Measurements from ENCODE around the gene CTBP1.
"Not testable (repeated sequence)": the region's sequence is repeated elsewhere in the genome, so short reads cannot be mapped to it uniquely, and the experiment has no call there.

CTBP1 gene

DNA sequence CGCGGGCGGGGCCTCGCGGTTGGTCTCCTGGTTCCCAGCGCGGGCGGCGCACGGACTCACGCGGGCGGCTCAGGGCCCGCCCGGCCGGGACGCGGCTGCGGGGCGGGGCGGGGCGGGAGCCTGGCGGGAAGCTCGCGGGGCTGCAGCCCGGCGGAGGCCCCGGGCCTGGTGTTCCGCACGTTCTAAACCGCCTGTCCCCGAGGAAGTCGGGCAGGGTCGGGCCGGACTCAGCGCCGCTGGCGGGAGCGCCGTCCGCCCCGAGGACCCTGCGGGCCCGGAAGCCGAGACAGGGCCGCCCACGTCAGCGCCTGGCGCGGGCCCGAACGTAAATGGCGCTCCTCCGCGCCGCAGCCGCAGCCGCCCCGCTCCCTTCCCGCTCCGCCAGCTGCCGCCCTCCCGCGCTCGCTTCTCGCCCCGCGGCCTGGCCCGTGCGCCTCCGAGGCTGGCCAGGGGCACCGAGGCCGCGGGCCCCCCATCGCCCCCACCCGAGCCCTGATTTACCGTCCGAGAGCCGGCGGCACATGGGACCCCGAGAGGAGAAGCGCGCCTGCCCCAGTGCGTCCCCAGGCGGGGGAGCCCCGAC, 309 bp upstream of the CTBP1 start:
- DNase-seq, result peak; percentile 88

DNA sequence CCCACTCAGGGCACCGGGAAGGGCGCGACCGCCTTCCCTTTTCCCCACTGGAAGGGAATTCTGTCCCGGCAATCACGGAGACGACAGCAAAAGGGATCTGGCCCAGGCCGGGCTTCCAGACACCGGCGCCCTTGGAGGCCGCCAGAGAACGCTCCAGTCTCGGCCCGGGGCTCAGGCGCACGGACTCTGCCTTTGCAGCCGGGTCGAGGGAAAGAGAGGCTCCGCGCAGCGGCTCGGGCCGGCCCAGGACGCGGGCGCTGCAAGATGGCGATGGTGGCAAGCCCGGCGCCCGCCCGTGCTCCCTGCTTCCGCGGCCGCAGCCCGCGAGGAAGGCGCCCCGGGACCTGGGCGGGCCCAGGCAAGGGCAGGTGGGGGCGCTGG, 1.1 kb downstream of the CTBP1 start:
- DNase-seq, result no peak

DNA sequence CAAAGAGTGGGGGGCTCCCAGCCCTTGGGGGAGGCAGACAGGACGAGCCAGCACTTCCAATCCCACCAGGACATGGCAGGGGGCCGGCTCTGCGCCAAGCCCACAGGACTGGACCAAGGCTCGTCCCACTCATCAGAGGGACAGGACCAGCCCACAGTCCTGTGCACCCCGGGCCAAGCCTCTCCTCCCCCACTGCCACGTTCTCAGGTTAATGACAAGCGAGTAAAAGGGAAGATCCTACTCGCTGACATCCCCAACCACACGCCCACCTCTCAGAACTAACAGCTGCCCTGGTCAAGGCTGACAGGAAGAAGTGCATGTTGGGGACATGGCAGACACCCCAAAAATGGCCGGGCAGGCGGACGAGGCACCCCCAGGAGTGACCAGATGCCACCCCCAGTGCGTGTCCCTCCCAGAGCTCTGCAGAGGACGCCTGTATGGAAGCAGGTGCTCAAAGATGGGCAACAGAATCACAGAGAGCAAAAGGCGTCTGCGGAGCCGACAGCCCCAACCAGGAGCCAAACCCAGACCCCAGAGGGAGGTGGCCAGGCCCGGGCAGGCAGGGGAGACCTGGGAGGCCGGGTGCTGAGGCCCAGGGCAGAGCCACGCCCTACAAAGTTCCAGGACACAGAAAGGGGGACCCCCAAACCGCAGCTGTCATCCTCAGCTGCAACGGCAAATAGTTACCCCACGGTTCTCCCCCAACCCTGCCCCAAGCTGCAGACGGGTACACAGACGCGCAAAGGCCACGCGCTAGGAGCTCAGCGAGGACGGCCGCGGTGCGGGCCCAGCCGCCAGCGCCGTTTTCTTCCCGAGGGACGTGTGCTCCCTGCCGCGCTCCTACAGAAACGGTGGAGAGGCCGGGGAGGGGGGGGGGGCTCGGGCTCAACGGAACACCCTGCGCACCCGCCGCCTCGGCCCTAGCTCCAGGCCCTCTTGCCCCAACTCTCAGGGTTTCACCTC, 1.7 kb downstream of the CTBP1 start:
- DNase-seq, result no peak

DNA sequence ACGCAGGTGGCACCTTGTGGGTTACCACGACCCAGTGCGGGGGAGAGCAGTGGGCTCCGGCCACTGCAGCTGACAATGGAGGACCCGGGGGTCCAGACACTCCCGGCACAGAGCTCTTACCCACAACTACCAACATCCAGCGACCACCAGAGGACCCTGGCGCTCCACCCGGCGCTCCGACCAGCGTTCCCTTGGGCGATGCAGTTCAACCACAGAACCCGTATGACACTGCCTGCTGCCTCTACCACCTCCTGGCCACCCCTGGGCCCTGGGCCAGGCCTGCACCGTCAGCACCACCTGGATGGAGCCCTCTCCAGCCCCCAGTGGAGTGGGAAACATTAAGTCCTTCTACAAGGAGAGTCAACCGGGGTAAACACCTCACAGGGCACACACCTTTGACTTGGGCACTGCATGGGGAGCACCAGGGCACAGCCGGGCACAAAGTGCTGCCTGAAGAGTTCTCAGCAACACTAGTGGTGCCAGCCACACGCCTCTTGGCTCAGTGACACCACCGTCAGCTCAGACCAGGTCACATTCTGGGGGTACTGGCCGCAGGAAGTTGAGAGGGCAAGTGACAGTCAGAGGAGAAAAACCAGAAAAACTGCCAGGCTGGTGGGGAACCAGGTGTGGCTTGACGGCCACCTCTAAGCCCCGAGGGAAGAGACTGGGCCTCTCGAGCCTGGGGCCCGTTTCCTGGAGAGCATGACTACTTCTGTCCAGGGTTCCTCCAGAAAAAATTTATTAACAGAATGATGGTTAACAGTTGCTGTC, 2.6 kb downstream of the CTBP1 start:
- no peak for DNase-seq

DNA sequence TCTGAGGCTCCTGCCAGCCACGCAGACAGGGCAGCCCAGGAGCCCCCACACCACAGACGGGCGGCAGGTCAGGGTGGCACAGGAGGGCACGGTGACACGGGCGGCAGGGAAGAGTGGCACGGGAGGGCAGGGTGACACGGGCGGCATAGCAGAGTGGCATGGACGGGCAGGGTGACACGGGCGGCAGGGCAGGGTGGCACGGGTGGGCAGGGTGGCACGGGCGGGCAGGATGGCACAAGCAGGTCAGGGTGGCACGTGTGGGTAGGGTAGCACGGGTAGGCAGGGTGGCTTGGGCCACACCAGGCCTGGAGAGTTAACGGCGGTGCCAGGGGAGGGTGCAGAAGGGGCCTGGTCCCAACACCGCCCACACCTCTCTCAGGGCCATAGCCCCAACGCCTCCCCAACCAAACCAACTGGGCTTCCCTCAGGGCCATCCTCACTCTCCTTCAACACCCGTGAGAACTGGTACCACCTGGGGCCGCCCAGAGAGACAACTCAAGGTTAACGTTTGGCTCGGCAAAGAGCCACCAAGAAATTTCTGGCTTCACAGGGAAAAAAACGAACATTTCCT, 3.4 kb downstream of the CTBP1 start:
- DNase-seq, result no peak

DNA sequence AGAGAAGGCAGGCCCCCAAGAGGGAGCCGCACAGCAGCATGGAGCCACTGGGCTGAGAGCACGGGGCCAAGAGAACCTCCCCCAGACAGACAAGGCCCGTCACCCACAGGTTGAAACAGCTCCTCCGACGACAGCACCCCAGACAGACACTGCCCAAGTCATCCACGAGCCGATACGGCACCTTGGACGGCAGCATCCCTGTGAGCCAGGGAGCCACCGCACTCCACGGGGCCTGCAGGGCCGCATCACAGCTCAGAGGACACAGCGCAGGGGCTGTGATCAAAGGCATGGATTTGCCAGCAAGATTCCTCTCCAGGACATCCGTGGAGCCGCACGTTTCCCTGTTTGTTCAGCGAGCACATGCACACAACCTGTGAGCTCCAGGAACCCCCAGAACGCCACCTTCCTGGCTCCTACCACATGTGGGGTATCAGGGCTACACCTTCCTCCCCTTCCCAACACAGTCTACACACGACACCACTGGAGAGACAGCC, 3.9 kb downstream of the CTBP1 start:
- DNase-seq, result no peak

DNA sequence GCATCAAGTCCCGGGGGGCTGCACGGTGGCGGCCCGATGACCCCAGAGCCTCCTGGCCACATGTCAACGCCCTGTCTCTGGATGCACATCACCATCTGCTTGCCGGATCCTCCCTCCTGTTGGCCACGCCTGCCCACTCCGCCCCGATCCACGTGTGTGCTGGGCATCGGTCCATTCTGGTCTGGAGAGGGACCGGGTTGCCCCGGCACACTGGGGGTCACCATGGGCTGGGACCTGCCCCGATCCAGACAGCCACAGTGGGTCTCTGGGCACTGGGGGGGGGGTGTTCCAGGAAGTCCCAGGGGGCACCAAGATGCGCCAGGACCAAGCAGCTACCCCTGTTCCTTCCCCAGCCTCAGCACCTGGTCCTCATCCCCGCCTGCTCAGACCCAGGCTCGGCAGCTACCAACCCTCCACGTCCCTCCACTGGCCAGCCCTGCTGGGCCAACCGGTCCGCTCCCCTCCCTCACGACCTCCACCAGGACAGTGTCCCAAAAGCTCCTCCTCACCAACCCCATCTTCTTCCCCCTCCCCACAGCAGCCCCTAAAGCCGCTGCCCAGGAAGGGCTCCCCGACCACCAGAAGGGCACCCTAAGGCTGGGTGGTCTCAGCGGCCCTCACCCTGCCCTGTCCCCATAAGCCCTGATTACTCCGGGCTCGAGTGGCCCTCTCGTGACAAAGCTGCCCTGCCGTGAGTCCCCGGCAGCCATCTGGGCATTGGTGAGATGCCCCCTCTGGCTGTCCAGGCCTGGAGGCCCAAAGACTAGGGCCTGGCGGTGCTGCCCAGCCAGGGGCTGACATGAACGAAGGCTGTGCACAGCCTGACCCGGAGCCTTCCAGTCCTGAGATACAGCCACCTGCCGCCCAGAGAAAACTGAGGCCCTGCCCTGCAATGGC, 4.6 kb downstream of the CTBP1 start:
- no peak for DNase-seq

DNA sequence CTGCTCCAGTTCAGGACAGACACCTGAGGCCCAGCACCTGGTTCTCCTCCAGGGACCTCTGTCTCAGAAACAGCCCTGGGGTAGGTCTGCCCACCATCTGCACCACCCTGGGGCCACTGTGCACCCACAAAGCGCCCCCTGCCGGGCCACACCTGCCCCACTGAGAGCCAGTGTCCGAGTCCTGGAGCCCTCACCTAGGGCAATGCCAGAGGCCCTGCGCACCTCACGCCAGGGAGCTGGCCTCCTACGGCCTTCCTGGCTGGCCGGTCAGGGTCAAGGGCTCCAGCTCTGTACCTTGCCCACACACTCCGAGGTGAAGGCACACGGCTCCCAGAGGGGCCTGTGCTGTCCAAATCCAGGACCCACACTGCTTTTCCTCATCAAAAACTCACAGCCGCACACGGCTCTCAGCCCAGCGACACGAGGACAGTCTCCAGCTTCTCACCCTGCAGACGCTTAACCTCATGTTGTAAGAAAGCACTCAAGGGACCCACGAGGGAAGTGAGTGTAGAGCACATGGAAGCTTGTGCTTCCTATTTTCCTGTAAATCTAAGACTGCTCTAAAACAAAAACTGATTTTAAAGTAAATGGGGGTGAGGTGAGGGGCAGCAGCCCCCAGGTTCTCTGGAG, 5.4 kb downstream of the CTBP1 start:
- DNase-seq, result peak; percentile 29

DNA sequence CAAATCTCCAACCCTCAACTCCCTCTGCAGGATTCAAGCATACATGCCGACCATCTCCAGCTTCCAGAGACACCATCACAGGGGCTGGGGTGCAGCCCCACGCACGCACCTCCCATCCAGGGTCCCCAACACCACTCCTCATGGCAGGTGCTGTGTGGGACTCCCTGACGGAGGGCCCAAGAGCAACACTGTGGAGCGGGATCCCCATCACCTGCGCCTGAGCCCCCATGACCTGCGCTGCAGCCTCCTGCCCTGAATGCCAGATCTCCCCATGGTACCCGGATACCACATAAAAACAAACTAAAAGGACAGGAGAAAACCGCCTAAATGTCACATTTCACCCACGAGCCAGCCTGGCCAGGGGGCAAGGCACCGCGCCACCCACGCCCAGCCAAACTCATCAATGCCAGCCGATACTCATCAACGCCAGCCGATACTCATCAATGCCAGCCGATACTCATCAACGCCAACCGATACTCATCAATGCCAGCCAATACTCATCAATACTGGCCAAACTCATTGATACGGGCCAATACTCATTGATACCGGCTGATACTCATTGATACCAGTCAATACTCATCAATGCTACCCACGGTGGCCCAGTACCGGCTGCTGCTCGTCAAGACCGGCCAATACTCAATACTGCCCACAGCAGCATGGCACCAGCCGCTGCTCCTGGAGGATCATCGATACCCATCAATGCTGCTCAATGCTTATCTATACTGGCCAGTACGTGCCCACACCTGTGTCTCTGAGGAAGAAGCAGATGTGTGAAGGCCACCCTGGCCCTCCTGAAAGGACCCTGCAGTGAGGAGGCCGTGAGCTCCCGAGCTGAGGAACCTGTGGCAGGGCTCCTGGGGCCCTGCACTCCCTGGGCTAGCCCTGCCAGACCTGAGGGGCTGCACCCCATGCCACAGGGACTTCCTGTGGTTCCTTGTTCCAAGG, 6.2 kb downstream of the CTBP1 start:
- DNase-seq, result no peak

DNA sequence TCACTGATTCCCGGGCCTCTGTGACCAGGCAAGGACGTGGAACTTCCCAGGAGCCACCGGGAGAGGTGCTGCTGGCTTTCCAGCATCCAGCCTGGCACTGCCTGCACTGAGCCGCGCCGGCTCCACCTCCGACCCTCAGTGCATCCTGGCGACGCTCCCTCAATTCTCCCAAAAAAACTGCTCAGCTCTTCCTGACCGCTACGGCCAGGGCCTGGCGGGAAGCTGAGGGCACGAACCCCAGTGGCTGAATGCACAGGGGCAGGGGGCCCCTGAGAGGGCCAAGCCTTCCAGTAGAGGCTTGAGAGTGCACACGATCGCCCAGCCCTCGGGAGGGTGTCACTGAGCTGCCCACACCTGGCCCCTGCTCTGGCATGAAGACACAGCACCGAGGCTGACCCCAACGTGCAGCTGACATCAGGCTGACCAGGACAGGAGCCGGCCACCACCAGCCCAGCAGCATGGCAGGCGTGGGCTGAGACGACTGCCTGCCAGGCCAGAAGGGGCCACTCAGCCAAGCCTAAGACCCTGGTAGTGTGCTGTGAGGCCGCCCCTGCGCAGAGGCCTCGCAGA, 6.9 kb downstream of the CTBP1 start:
- no peak for DNase-seq

DNA sequence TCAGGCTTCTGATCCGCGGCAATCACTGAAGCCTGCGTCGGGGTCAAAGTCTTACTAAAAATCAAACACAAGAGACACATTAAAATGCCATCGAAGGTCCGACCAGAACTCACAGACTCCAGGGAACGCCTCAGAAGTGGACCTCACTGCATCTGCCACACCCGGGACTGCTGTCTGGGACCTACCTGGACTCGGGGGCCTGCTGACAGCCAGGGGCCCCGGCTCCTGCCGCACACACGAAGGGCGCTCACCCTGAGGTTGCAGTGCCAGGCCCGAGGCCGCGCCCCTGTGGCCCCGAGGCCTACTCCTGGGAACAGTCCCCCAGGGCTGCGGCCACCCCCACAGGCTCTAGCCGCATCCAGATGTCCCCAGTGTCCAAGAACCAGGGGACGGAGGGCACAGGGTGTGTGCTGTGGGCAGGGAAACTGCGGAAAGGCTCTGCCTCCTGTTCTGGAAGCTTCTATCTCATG, 7.4 kb downstream of the CTBP1 start:
- DNase-seq, result no peak

DNA sequence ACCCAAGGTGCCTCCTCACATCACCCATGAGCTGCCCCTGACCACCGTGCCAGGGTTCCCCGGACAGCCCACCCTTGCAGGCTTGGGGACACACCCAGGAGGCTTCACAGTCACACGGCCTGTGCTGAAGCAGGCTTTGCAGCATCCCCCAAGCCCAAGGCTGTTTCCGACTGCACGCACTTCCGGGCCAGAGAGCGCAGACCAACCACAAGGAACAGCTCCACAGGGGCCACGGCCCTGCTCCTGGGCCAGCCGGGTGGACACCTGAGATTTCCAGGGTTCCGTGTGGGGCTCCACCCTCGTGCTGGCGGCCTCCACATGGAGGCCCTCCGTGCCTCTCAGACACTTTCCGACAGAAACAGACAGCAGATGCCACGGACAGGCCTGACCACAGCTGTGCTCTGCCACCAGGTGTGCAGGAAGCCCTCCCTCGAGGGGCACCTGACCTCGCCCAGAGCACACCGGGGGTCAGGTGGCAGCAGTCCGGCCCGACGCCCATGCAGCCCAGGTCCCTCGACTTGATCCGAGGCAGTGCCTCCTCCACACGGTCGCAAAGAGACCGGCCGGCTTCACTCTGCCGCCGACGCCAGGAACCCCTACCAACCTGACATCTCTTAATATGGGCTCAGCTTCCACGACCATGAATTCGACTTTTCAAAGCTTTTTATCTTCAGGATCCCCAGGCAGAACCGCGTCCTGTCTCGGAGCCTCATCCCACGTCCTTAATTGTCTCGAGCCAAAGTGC, 8.0 kb downstream of the CTBP1 start:
- DNase-seq, result no peak

DNA sequence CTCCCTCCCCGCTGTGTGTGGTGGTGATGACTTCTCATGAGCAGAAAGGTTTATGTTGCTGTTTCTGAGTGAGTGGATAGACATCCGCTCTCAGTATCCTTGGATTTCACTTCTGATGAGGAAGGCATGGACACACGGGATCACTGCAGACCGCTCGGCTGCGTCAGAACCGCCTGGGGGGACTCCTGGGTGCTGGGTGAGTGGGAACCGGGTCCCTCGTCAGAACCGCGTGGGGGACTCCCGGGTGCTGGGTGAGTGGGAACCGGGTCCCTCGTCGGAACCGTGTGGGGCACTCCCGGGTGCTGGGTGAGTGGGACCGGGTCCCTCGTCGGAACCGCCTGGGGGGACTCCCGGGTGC, 9.0 kb downstream of the CTBP1 start:
- DNase-seq, result no peak

DNA sequence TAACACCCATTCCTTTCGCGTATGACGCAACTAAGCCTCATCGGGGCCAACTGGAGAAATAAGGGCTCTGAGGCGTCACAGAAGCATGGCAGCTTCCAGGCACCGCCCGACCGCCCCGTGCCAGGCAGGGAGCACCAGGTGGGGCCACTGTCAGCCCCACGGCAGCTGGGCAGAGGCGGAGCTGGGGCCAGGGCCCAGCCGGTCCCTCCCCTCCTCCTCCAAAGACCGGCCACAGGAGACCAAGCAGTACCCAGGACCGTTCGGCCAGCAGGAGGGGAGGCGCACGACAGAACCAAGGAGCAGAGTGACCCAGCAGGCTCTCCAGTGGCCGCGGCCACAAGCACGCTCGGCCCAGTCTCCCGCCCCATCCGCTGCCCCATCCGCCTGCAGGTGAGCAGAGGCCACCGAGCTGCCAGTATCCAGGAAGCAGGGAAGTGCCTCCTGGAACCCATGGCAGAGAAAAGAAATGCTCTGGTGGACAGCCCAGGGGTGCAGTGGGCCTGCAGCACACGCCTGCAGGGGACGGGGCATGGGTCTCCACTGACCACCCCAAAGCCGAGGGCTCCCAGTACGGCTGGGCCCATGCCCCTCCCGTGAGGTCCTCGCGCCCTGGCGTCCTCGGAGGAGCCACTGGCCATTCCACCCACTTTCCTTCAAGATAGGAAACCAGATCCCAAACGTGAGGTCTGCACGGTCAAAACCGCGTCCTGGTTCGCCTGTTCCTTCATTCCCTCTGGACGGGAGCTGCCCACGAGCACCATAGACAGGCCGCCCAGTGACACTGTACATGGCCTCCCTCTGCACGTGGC, 9.6 kb downstream of the CTBP1 start:
- no peak for DNase-seq

DNA sequence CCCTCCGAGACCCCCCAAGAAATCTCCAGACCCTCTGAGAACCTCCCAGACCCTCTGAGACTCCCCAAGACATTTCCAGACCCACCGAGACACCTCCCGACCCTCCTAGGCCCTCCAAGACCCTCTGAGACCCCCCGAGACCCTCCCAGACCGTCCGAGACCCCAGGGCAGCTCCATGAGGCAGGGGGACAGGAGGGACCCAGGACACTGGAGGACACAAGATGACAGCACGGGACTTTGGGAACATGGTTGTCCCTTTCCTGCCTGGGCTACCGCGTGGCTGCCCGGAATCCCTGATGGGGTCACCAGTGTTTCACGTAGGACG, 10.3 kb downstream of the CTBP1 start:
- DNase-seq, result no peak

DNA sequence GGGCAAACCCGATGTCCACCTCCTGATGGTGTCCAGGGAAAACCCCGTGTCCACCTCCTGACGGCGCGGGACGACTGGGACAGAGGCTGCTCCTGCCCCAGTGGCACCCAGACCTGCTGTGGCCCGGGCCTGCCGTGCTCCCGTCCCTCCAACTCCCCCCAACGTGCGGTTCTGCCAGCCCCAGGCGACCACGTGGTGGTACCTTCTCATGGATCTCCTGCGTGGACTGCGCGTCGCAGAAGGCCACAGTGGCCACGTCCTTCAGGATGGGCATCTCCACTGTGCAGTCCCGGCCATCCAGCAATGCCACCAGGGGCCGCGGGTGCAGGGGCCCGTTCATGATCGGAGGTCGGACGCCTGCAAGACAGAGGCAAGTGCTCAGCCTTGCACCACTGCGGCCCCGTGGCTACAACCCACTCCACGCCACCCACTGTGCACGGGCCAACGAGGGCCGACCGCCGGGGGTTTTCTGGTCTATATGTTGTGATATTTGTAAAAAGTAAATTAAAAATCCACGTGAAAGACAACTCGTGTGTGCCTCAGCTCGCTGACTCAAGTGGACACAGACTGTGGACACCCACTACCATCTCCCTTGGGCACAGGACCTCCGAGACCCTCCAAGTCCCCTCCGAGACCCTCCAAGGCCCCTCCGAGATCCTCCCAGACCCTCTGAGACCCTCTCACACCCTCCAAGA, 10.8 kb downstream of the CTBP1 start:
- no peak for DNase-seq

DNA sequence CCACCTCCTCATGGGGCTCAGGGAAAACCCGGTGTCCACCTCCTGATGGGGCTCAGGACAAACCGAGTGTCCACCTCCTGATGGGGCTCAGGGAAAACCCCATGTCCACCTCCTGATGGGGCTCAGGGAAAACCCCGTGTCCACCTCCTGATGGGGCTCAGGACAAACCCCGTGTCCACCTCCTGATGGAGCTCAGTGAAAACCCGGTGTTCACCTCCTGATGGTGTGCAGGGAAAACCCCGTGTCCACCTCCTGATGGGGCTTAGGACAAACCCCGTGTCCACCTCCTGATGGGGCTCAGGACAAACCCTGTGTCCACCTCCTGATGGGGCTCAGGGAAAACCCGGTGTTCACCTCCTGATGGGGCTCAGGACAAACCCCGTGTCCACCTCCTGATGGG, 11.7 kb downstream of the CTBP1 start:
- DNase-seq, result not testable (repeated sequence)

DNA sequence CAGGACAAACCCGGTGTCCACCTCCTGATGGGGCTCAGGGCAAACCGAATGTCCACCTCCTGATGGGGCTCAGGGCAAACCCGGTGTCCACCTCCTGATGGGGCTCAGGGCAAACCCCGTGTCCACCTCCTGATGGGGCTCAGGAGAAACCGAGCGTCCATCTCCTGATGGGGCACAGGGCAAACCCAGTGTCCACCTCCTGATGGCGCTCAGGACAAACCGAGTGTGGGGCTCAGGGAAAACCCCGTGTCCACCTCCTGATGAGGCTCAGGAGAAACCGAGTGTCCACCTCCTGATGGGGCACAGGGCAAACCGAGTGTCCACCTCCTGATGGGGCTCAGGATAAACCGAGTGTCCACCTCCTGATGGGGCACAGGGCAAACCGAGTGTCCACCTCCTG, 12.1 kb downstream of the CTBP1 start:
- DNase-seq, result not testable (repeated sequence)
